Measurements from ENCODE around the gene UBAC2. TPM values are rescaled to one million over a fixed set of nuclear protein-coding genes. Genes with fewer than 3 reads are reported as not detected.

The UBAC2 gene
- total RNA-seq, 4 donors from 2014 or later = 54.4 to 65.9 (median 59.5) TPM

- intact Hi-C loops (cut with DNase I; ENCODE audit: low total_unique reads) = no loop called here
- TF ChIP-seq POLR2A (IDR thresholded peaks at IDR 0.05) (no peak), CTCF (IDR thresholded peaks at IDR 0.05) (no peak)
- Histone ChIP-seq H3K4me1 (no peaks in the 10 kb centered on the region), H3K27me3 (no peaks in the 10 kb centered on the region), H3K4me3 (no peak overlapping the region), H3K9me3 (no peaks in the 10 kb centered on the region), H3K27ac (no peak overlapping the region), H3K36me3 (no peaks in the 10 kb centered on the region)
- DNase-seq = no peak
Measured at GRCh38 chr13:99193152-99193551, 7.5 kb upstream of the UBAC2 start.

- Histone ChIP-seq H3K27me3 (no peaks in the 10 kb centered on the region), H3K27ac (no peak overlapping the region), H3K36me3 (no peaks in the 10 kb centered on the region), H3K4me1 (no peaks in the 10 kb centered on the region), H3K9me3 (no peaks in the 10 kb centered on the region), H3K4me3 (no peak overlapping the region)
- TF ChIP-seq CTCF (IDR thresholded peaks at IDR 0.05) (no peak), POLR2A (IDR thresholded peaks at IDR 0.05) (no peak)
- intact Hi-C loops (cut with DNase I; ENCODE audit: low total_unique reads) = no loop called here
- no peak for DNase-seq
Measured at GRCh38 chr13:99196466-99197116, 4.1 kb upstream of the UBAC2 start.

GRCh38 chr13:99197117-99197651 lies 3.5 kb upstream of the UBAC2 start:
- no peak for DNase-seq
- Histone ChIP-seq H3K9me3 (no peaks in the 10 kb centered on the region), H3K4me1 (no peaks in the 10 kb centered on the region), H3K27ac (no peak overlapping the region), H3K4me3 (no peak overlapping the region), H3K27me3 (no peaks in the 10 kb centered on the region), H3K36me3 (no peaks in the 10 kb centered on the region)
- intact Hi-C loops (cut with DNase I; ENCODE audit: low total_unique reads) = no loop called here
- TF ChIP-seq POLR2A (IDR thresholded peaks at IDR 0.05) (no peak), CTCF (IDR thresholded peaks at IDR 0.05) (no peak)

GRCh38 chr13:99199541-99200431 lies 868 bp upstream of the UBAC2 start:
- TF ChIP-seq POLR2A (IDR thresholded peaks at IDR 0.05) = no peak
- no peak for TF ChIP-seq CTCF (IDR thresholded peaks at IDR 0.05)
- no peaks in the 10 kb centered on the region for H3K27me3 ChIP-seq
- no peaks in the 10 kb centered on the region for H3K4me1 ChIP-seq
- intact Hi-C loops (cut with DNase I; ENCODE audit: low total_unique reads) = no loop called here
- H3K27ac ChIP-seq = peak overlapping the region; percentile 92 to 99
- DNase-seq = no peak
- H3K36me3 ChIP-seq = no peaks in the 10 kb centered on the region
- H3K9me3 ChIP-seq = no peaks in the 10 kb centered on the region
- peak overlapping the region; percentile 98 to 99 for H3K4me3 ChIP-seq

Data from uterus (tissue), 4 donors.